Hepatocyte (in vitro differentiated cells): ENCODE results near the gene TPCN2. TPM values are rescaled to one million over a fixed set of nuclear protein-coding genes. Genes with fewer than 3 reads are reported as not detected.

Experiments used
- DNase-seq: peaks from one replicate; pipeline ENCODE4 v3.0.0-alpha.2; 2016; ENCODE audit warnings: low spot score
- H2AFZ ChIP-seq: fragments of 200-600 bp; sonication (generic); 2 replicates; pipeline ENCODE4 v1.6.0; 2016; ENCODE audit warnings: antibody characterized with exemption, mild to moderate bottlenecking
- H3K27ac ChIP-seq: fragments of 200-600 bp; sonication (generic); 2 replicates; pipeline ENCODE4 v1.5.1; 2016; ENCODE audit warnings: mild to moderate bottlenecking
- H3K27me3 ChIP-seq: fragments of 200-600 bp; sonication (generic); 2 replicates; pipeline ENCODE4 v1.6.1; 2016
- H3K36me3 ChIP-seq: fragments of 200-600 bp; sonication (generic); replicated peaks from 2 replicates; pipeline ENCODE4 v1.5.1; 2016; ENCODE audit warnings: low read depth; ENCODE audit not compliant: insufficient read depth
- H3K4me1 ChIP-seq: fragments of 200-600 bp; sonication (generic); 2 replicates; pipeline ENCODE4 v1.5.1; 2016; ENCODE audit warnings: mild to moderate bottlenecking, moderate library complexity; ENCODE audit not compliant: insufficient read depth
- H3K4me2 ChIP-seq: fragments of 200-600 bp; sonication (generic); 2 replicates; pipeline ENCODE4 v1.6.0; 2016
- H3K4me3 ChIP-seq: fragments of 200-600 bp; sonication (generic); 2 replicates; pipeline ENCODE4 v1.5.1; 2016; ENCODE audit warnings: mild to moderate bottlenecking
- H3K79me2 ChIP-seq: fragments of 200-600 bp; sonication (generic); 2 replicates; pipeline ENCODE4 v1.6.0; 2017; ENCODE audit warnings: mild to moderate bottlenecking
- H3K9me2 ChIP-seq: fragments of 200-600 bp; sonication (generic); replicated peaks from 2 replicates; pipeline ENCODE4 v1.6.0; 2017; ENCODE audit warnings: mild to moderate bottlenecking; ENCODE audit not compliant: insufficient read depth
- H3K9me3 ChIP-seq: fragments of 200-600 bp; sonication (generic); 2 replicates; pipeline ENCODE4 v1.5.1; 2016; ENCODE audit warnings: low read depth, mild to moderate bottlenecking
- H4K20me1 ChIP-seq: fragments of 200-600 bp; sonication (generic); 2 replicates; pipeline ENCODE4 v1.6.0; 2016; ENCODE audit warnings: mild to moderate bottlenecking; ENCODE audit not compliant: insufficient read depth, poor library complexity, severe bottlenecking
- CTCF ChIP-seq: fragments of 200-600 bp; sonication (generic); IDR thresholded peaks from 2 replicates; pipeline ENCODE4 v1.5.1; 2016; ENCODE audit warnings: antibody characterized with exemption, mild to moderate bottlenecking; ENCODE audit not compliant: poor library complexity
- EZH2 ChIP-seq: fragments of 200-600 bp; sonication (generic); IDR thresholded peaks from 2 replicates; pipeline ENCODE4 v1.6.1; 2016; ENCODE audit warnings: antibody characterized with exemption, mild to moderate bottlenecking, borderline replicate concordance
- EZH2phosphoT487 ChIP-seq: fragments of 200-600 bp; sonication (generic); IDR thresholded peaks from one replicate; pipeline ENCODE4 v1.6.1; 2018; ENCODE audit warnings: antibody characterized with exemption, mild to moderate bottlenecking, low read depth, moderate library complexity; ENCODE audit not compliant: unreplicated experiment, severe bottlenecking
- WGBS: methylation state at CpG from one replicate; pipeline ENCODE4 v1.1.6; 2016; ENCODE audit warnings: low lambda C conversion rate; ENCODE audit errors: missing lambda C conversion rate; 5-methylcytosine and 5-hydroxymethylcytosine counted together
- polyA plus RNA-seq: library from polyadenylated mRNA; unstranded; fragments of >200 nt; fragmentation: Nextera tagmentation; extraction: Ambion mirVana; gene quantifications from 2 replicates; pipeline ENCODE4 v1.2.1, GENCODE V29; 2016
- total RNA-seq: library from RNA; depleted of rRNA; stranded (reverse); fragments of >200 nt; gene quantifications from 2 replicates; pipeline ENCODE4 v1.2.3, GENCODE V29; 2014

Gene TPCN2
- total and polyA plus RNA-seq, 2 experiments from 2014 or later = 16.6 to 21.3 TPM

- no peak overlapping the region for H3K4me3 ChIP-seq
- no peaks in the 10 kb centered on the region for H3K9me3 ChIP-seq
- no peak overlapping the region for H3K27ac ChIP-seq
- no peaks in the 10 kb centered on the region for H4K20me1 ChIP-seq
- H3K36me3 ChIP-seq = no peaks in the 10 kb centered on the region
- 49% methylated on average over 10 of the region's 10 CpGs for WGBS
- TF ChIP-seq EZH2 (no peak), EZH2phosphoT487 (no peak), CTCF (no peak)
- peaks cover 8% of the 10 kb centered on the region for H3K4me1 ChIP-seq
- peaks cover 9% of the 10 kb centered on the region for H3K27me3 ChIP-seq
- no peak for DNase-seq
- H3K4me2 ChIP-seq = no peak overlapping the region
- H3K79me2 ChIP-seq = no peaks in the 10 kb centered on the region
- H3K9me2 ChIP-seq = no peaks in the 10 kb centered on the region
- no peak overlapping the region for H2AFZ ChIP-seq
Observed at GRCh38 chr11:69151836-69152235, 103.1 kb downstream of the TPCN2 start.

GRCh38 chr11:69152733-69153421 lies 104.1 kb downstream of the TPCN2 start:
- no peak overlapping the region for H2AFZ ChIP-seq
- H3K4me3 ChIP-seq = no peak overlapping the region
- peaks cover 9% of the 10 kb centered on the region for H3K27me3 ChIP-seq
- peaks cover 12% of the 10 kb centered on the region for H3K4me1 ChIP-seq
- no peak for DNase-seq
- H3K36me3 ChIP-seq = no peaks in the 10 kb centered on the region
- H3K9me2 ChIP-seq = no peaks in the 10 kb centered on the region
- H4K20me1 ChIP-seq = no peaks in the 10 kb centered on the region
- TF ChIP-seq CTCF (no peak), EZH2 (no peak), EZH2phosphoT487 (no peak)
- H3K27ac ChIP-seq = no peak overlapping the region
- H3K79me2 ChIP-seq = no peaks in the 10 kb centered on the region
- 72% methylated on average over 23 of the region's 23 CpGs for WGBS
- no peak overlapping the region for H3K4me2 ChIP-seq
- no peaks in the 10 kb centered on the region for H3K9me3 ChIP-seq

- no peak for DNase-seq
- Histone ChIP-seq H3K27me3 (peaks cover 9% of the 10 kb centered on the region), H3K27ac (no peak overlapping the region), H3K4me2 (no peak overlapping the region), H3K36me3 (no peaks in the 10 kb centered on the region), H3K4me1 (peaks cover 12% of the 10 kb centered on the region), H3K9me2 (no peaks in the 10 kb centered on the region), H3K79me2 (no peaks in the 10 kb centered on the region), H4K20me1 (no peaks in the 10 kb centered on the region), H3K4me3 (no peak overlapping the region), H2AFZ (no peak overlapping the region), H3K9me3 (no peaks in the 10 kb centered on the region)
- no peak for TF ChIP-seq CTCF
- no peak for TF ChIP-seq EZH2
- no peak for TF ChIP-seq EZH2phosphoT487
- WGBS = 66% methylated on average over 7 of the region's 7 CpGs
Observed at GRCh38 chr11:69153661-69154060, 104.9 kb downstream of the TPCN2 start.
